ENCODE measurements around the gene CRYM. TPM values are rescaled to one million over a fixed set of nuclear protein-coding genes. Genes with fewer than 3 reads are reported as not detected.

Gene CRYM
- total RNA-seq, 1 donor from 2014 or later, result 4.6 TPM

- H3K36me3 Mint-ChIP-seq, result no peaks in the 10 kb centered on the region
- H3K4me1 Mint-ChIP-seq, result no peaks in the 10 kb centered on the region
- TF ChIP-seq, protein P1, sequence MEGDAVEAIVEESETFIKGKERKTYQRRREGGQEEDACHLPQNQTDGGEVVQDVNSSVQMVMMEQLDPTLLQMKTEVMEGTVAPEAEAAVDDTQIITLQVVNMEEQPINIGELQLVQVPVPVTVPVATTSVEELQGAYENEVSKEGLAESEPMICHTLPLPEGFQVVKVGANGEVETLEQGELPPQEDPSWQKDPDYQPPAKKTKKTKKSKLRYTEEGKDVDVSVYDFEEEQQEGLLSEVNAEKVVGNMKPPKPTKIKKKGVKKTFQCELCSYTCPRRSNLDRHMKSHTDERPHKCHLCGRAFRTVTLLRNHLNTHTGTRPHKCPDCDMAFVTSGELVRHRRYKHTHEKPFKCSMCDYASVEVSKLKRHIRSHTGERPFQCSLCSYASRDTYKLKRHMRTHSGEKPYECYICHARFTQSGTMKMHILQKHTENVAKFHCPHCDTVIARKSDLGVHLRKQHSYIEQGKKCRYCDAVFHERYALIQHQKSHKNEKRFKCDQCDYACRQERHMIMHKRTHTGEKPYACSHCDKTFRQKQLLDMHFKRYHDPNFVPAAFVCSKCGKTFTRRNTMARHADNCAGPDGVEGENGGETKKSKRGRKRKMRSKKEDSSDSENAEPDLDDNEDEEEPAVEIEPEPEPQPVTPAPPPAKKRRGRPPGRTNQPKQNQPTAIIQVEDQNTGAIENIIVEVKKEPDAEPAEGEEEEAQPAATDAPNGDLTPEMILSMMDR (IDR thresholded peaks at IDR 0.05; ENCODE audit: unreplicated experiment), result no peak
- no peak for DNase-seq (ENCODE audit: low spot score in 2 of 2, unreplicated experiment in 2 of 2)
- H3K9me3 Mint-ChIP-seq, result peaks cover 9% of the 10 kb centered on the region
- H3K27ac Mint-ChIP-seq, result no peak overlapping the region
- no peak overlapping the region for H3K4me3 Mint-ChIP-seq
- H3K27me3 Mint-ChIP-seq (ENCODE audit: low read depth), result peaks cover 40% of the 10 kb centered on the region
Observed at GRCh38 chr16:21224800-21225199, 53.3 kb downstream of the CRYM start.

GRCh38 chr16:21223787-21224186 lies 54.3 kb downstream of the CRYM start:
- H3K27me3 Mint-ChIP-seq (ENCODE audit: low read depth), result peaks cover 38% of the 10 kb centered on the region
- TF ChIP-seq, protein P1 (IDR thresholded peaks at IDR 0.05; ENCODE audit: unreplicated experiment), result no peak
- peaks cover 9% of the 10 kb centered on the region for H3K9me3 Mint-ChIP-seq
- H3K27ac Mint-ChIP-seq, result no peak overlapping the region
- DNase-seq (ENCODE audit: low spot score in 2 of 2, unreplicated experiment in 2 of 2), result no peak
- H3K36me3 Mint-ChIP-seq, result no peaks in the 10 kb centered on the region
- H3K4me3 Mint-ChIP-seq, result no peak overlapping the region
- no peaks in the 10 kb centered on the region for H3K4me1 Mint-ChIP-seq

GRCh38 chr16:21222495-21223337 lies 55.4 kb downstream of the CRYM start:
- TF ChIP-seq, protein P1 (IDR thresholded peaks at IDR 0.05; ENCODE audit: unreplicated experiment), result no peak
- H3K4me1 Mint-ChIP-seq, result no peaks in the 10 kb centered on the region

DNA sequence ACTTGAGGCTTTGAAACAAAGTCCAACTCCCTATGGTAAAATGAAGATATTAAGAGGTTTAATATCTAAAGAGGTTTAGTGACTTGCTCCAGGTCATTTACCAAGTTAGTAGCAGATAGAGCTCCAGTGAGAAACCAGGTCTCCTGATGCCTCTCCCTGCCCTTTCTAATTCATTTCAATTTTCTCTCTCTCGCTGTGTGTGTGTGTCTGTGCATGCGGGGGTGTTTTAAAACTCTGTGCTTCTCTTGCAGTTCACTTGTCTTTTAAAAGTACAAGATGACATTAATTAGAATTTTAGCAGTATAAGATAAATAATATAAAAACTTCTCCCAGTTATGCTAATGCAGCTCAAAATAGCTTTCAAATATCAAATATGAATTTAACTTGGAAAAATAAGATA lies 58.5 kb downstream of the CRYM start:
- DNase-seq (ENCODE audit: low spot score in 2 of 2, unreplicated experiment in 2 of 2), result no peak
- Mint-ChIP-seq H3K4me3 (no peak overlapping the region), H3K27ac (no peak overlapping the region), H3K4me1 (no peaks in the 10 kb centered on the region), H3K9me3 (peaks cover 13% of the 10 kb centered on the region), H3K27me3 (ENCODE audit: low read depth) (peaks cover 23% of the 10 kb centered on the region), H3K36me3 (no peaks in the 10 kb centered on the region)
- TF ChIP-seq, protein P1 (IDR thresholded peaks at IDR 0.05; ENCODE audit: unreplicated experiment), result no peak

More at GRCh38 chr16:21222495-21223337, 55.4 kb downstream of the CRYM start:
- no peak overlapping the region for H3K4me3 Mint-ChIP-seq
- H3K9me3 Mint-ChIP-seq, result peaks cover 9% of the 10 kb centered on the region
- H3K36me3 Mint-ChIP-seq, result no peaks in the 10 kb centered on the region
- DNase-seq (ENCODE audit: low spot score in 2 of 2, unreplicated experiment in 2 of 2), result no peak
- H3K27me3 Mint-ChIP-seq (ENCODE audit: low read depth), result peaks cover 31% of the 10 kb centered on the region
- no peak overlapping the region for H3K27ac Mint-ChIP-seq

- H3K4me1 Mint-ChIP-seq, result no peaks in the 10 kb centered on the region
- H3K36me3 Mint-ChIP-seq, result no peaks in the 10 kb centered on the region
- peaks cover 13% of the 10 kb centered on the region for H3K9me3 Mint-ChIP-seq
- no peak overlapping the region for H3K4me3 Mint-ChIP-seq
- TF ChIP-seq, protein P1 (IDR thresholded peaks at IDR 0.05; ENCODE audit: unreplicated experiment), result no peak
- H3K27me3 Mint-ChIP-seq (ENCODE audit: low read depth), result peaks cover 20% of the 10 kb centered on the region
- no peak for DNase-seq (ENCODE audit: low spot score in 2 of 2, unreplicated experiment in 2 of 2)
- H3K27ac Mint-ChIP-seq, result no peak overlapping the region
Observed at GRCh38 chr16:21218153-21218552, 59.9 kb downstream of the CRYM start.
